Measurements from ENCODE around the gene SFTPB. TPM values are rescaled to one million over a fixed set of nuclear protein-coding genes. Genes with fewer than 3 reads are reported as not detected.
"Not testable (repeated sequence)": the region's sequence is repeated elsewhere in the genome, so short reads cannot be mapped to it uniquely, and the experiment has no call there.

SFTPB gene
- total RNA-seq, 1 experiment from 2014 or later, result not detected

DNA sequence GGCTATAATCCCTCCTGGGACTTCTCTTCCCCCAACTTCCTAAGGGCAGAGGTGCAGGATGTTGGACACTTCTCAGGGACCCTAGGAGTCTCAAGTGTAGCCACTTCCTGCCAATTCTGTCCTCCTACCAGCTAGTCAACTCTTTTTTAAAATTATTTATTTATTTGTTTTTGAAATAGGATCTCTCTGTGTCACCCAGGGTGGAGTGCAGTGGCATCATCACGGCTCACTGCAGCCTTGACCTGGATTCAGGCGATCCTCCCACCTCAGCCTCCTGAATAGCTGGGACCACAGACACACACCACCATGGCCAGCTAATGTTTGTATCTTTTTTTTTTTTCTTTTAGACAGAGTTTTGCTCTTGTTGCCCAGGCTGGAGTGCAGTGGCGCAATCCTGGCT is 11.5 kb downstream of the SFTPB start:
- no peak for DNase-seq (ENCODE audit: low spot score)

DNA sequence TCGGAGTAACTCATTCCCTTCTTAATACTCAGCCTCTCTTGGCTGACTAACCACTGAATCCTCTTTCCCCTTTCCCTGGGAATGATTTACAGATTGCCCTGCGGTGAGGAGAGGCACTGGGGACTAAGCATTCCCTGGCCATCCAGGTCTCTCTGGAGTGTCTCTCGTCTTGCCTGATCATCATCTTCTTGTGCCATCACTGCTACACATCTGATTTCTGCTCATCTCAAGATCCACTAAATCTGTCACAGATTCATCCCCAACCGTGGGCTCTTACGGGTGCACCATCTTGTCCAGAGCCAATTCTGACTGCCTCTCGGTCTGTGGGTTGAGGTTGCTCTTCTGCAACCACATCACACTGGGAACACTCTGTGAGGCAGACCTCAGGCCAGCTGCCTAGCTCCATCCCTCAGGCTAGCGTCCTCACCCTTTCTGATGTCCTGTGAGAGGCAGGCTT is 12.0 kb downstream of the SFTPB start:
- no peak for DNase-seq (ENCODE audit: low spot score)

DNA sequence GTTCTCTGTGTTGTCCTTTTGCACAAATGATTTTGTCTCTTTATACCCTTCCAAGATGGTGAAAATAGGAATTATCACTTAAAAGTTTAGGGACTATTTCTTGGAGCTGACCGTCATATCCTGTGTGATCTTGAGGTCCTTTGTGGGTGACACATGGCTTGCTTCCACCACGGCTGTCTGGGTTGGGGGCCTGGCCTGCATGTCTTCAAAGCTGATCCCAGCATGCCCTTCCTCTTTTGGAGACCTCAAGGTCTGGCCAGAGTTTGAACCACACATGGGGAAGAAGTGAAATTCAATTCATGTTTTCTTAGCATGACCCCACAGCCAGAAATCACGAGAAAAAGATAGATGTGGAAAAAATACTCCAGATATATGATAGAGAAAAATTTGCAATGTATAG is 14.0 kb downstream of the SFTPB start:
- DNase-seq (ENCODE audit: low spot score), result no peak

DNA sequence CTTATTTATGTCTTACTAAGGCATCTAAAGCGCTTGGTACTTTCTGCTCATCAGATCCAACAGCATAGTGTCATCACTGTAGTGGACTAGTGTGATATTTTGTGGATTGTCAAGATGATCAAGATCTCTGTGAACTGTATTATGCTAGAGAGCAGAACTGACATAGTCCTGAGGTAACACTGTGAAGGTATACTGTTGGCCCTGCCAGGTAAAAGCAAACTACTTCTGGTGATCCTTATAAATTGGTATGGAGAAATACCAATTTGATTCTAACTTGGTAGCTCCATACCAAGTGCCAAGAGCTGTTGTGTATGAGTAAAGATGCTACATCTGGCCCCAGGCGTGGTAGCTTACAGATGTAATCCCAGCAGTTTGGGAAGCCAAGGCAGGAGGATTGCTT is 15.9 kb downstream of the SFTPB start:
- no peak for DNase-seq (ENCODE audit: low spot score)

DNA sequence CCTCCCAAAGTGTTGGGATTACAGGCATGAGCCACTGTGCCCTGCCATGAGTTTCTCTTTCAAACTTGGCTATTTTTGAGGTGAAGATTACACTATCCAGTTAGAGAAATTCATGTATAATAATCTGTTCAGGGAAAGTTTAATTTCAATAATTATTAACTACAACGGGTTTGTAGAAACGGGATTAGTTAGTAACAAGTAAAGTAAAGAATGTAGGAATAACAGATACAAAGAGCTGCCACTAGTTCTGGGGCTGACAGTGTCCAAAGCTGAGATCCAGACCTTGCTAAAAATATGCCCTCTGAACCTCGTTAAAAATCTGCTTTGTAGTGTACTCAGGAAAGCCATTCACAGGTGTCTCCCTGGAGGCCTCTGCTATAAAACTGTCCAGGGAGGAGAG is 16.9 kb downstream of the SFTPB start:
- DNase-seq (ENCODE audit: low spot score), result no peak

DNA sequence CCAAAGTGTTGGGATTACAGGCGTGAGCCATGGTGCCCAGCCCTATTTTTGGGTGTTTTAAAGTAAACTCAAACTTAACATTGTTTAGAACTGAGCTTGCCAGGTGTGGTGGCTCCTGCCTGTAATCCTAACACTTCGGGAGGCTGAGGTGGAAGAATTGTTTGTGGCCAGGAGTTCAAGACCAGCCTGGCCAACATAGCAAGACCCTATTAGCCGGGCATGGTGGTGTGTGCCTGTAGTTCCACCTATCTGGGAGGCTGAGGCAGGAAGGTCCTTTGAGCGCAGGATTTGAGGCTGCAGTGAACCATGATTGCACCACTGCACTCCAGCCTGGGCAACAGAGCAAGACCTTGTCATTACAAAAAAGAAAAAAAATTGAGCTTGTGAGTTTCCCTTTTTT is 17.5 kb downstream of the SFTPB start:
- DNase-seq (ENCODE audit: low spot score), result no peak

DNA sequence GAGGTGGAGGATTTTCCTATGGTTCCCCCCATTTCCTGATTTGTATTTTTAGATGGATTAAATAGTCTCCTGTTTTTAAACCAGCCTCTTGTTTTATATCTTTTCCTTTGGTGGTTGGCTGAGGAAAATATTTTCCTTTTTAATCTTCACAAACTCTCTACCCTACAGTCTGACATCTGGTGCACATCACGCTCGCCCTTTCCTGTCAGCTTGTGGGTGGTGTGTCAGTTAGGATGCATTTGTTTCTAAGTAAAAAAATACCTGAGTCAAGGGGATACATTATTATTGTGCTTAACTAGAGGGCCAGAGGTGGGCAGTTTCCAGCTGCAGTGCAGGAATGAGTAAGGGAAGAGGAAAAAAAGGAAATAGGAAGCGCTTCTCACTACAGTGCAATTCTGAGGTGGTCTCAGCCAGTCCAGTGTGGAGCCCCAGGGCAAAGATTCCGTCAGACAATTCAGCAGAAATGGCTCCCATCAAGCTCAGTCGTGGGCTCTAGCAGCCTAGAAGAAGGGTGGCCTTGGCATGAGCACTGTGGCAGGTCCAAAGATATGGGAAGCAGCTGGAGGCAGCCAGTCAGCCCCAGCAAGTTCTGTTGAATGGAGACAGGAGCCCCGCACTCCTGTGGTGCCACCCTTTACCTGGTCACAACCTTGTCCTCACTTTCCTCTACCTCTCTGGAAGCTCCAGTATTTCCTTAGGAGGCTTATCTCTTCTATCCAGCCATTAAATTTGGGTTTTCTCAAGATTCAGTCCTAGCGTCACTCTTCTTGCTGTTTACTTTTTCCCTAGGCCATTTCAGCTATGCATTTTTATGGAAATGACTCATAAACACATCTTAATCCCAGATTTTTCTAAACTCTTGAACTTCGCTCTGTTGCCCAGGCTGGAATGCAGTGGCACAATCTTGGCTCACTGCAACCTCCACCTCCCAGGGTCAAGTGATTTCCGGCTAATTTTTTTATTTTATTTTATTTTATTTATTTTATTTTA is 18.5 kb downstream of the SFTPB start:
- no peak for DNase-seq (ENCODE audit: low spot score)

DNA sequence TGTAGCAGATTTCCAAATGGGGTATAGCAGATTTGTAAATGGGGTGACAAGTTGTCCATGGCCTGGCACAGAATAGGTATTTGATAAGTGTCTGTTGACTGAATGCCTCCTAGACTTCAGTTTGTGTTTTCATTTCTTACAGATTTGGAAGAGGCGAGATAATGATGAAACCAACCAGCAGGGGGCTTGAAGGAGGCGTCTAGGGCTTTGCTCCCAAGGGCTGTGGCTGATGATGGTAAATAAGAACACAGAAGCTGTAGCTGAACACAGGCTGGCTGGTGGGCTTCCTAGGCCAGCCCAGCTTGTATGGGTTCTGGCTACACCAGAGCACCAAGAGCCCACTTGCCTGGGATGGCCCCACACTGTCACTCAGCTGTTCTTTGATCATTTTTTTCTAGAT is 19.4 kb downstream of the SFTPB start:
- DNase-seq (ENCODE audit: low spot score), result peak; percentile 30

DNA sequence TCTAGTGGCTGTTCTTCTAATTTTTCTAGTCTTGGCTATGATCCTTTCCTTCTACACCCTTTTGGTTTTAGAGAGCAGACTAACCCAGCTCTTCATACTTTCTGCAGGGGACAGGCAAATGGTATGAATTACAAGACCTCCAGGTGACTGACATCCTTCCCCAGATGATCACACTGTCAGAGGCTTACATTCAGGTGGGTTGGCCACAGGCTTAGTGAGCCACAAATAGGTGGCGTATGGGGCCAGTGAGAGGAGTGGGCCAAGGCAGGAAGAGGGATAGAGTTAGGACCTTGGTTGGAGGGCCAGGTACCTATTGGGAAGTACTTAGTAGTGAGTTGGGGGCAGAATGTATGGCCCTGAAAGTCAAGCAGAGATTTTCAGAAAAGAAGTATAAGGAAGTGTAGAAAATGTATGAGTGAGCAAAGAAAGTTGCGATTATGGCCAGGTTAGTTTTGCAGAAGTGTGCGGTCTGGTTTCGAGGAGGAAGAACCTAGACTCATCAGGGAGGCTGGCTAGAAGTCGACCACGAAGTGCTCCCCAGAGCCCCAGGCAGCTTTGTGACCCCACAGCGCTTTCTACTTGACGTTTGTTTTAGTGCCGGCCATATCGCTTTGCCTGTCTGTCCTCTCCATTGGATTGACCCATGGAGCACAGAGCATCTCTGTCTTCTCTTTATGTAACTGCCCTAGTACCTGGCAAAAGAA is 20.0 kb downstream of the SFTPB start:
- DNase-seq (ENCODE audit: low spot score), result no peak

DNA sequence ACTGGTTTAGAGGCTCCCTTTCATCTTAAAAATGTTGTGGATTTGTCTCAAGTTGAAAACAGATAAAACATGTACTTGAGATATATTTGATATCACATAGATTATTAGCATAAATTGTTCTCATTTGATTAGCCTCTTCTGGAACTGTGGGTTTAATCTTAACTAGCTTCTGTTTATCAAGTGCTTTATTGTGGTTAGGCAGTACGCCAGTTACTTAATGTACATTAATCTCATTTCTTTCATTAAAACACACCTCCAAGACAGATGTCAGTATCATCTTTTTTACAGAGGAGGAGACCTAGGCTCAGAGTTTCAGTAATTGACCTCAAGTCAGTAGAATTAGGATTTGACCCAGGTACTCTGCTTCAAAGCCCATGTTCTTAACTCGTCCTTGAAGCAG is 21.8 kb downstream of the SFTPB start:
- DNase-seq (ENCODE audit: low spot score), result no peak

DNA sequence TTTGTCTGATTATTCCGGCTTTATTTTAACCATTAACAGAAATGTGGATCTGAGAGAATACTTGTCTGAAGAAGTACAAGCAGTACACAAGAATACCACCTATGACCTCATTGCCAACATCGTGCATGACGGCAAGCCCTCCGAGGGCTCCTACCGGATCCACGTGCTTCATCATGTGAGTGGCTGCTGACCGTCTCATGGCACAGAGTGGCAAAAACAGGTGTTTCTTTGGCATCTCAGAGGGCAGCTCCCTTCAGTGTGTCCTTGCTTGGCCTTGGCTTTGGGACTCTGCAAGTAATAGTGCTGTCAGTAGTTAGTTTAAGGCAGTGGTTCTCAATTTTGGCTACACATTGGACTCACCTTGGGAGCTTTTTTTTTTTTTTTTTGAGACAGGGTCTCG is 23.1 kb downstream of the SFTPB start:
- no peak for DNase-seq (ENCODE audit: low spot score)

DNA sequence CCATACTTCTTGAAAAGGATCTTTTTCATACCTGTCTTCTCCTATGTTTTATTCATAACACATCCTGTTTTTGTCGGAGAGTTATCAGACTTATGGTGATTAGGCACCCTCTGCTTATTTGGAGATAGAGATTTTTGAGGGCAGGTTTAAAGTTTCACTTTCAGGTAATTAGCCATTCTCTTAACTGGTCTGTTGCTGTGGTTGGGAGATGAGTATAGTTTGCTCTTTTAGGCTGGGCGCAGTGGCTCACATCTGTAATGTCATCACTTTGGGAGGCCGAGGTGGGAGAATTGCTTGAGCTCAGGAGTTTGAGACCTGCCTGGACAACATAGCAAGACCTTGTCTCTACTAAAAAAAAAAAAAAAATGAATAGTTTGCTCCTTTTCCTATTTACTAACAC is 25.3 kb downstream of the SFTPB start:
- DNase-seq (ENCODE audit: low spot score), result no peak

DNA sequence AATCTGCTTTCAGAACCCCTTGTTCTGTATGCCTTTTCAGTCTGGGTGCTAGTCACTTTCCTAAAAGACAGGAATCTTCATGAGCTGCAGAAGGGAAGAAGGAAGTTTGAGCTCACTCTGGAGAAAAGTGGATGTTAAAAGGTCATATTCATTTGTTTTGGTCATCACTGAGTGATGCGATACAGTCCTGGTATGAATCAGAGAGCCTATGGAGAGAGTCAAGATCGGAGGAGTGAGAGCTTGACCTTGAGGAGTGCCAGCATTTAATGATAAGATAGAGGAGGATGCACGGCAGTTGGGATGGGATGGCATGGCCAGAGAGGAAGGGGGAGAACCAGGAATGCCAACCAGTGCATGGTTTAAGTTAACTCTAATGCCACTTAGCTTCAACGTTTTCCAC is 32.4 kb downstream of the SFTPB start:
- DNase-seq (ENCODE audit: low spot score), result no peak

DNA sequence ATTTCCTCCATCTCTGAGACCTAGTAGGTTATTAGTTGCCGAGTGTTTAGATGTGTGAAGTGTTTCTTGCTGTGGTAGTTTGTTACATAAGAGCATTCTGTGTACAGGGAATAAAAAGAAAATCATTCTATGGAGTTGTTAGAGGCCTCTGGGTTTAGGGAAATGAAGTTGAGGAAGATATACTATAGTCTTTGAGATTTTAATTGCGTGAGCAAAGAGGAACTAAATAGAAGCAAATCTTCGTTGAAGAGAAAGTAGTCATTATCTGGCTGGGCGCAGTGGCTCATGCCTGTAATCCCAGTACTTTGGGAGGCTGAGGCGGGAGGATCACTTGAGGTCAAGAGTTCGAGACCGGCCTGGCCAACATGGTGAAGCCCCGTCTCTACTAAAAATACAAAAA is 33.0 kb downstream of the SFTPB start:
- no peak for DNase-seq (ENCODE audit: low spot score)

DNA sequence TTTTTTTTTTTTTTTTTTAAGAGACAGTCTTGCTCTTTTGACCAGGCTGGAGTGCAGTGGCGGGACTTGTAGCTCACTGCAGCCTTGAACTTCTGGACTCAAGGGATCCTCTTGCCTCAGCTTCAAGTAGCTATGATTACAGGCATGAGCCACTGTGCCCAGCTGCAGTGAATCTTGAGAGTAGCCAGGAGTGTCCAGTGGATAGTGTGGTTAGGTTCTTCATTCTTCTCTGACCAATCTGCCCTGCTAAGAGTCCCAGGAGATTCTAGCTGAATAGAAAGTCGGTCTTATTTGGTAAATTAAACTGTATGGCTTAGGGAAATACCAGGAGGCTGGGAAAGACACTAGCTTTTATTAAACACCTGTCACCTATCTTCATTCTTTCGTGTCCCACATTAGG is 36.7 kb downstream of the SFTPB start:
- DNase-seq (ENCODE audit: low spot score), result no peak

DNA sequence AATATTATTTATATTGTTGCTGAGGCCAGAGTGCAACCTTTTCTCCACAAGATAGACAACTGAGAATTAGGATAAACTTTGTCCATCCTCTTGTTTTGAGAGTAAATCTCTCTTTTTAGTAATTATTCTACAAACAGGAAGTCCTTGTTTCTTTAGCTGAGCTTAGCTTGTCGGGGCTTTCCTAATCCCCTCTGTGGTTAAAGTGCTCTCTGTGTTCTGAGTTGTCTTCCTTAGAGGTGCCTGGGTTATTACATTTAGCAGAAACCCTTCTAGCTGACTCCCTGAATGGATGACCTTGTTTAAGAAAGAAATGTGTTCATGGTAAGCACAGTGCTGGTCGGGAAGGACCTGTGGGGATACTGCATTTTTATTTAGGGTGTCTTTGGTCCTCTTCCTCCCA is 39.3 kb downstream of the SFTPB start:
- no peak for DNase-seq (ENCODE audit: low spot score)

DNA sequence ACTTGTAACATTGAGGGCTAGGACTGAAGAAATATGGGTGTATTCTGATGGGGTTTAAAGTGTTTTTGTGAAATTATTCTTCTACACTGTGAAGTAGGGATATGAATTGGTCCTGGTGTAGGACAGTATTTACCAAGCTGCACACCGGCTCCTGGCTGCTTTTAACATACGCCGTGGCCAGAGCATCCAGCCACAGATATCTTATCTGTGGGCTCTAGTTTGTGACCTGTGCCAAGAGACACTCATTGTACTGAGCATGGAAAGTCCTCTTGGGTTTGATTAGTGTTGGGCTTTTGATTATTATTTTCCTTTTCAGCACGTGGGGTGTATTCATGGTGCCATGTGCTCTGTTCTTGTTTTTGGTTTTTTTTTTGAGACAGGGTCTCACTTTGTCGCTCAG is 44.0 kb downstream of the SFTPB start:
- DNase-seq (ENCODE audit: low spot score), result no peak

DNA sequence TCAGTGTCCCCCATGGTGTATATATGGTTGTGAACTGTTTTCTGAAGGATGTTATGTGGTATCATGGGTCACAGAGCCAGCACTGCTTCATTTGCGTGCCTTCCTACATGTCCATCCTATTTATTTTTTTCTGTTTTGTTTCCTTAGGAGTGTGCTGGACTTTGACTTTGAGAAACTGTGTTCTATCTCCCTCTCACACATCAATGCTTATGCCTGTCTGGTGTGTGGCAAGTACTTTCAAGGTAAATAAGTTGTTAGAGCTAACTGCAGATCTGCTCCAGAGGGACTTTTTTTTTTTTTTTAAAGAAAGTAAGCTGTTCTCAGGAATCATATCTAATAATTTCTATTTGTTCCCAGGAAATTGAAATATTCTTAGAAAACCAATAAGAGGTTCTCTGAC is 46.7 kb downstream of the SFTPB start:
- DNase-seq (ENCODE audit: low spot score), result no peak

DNA sequence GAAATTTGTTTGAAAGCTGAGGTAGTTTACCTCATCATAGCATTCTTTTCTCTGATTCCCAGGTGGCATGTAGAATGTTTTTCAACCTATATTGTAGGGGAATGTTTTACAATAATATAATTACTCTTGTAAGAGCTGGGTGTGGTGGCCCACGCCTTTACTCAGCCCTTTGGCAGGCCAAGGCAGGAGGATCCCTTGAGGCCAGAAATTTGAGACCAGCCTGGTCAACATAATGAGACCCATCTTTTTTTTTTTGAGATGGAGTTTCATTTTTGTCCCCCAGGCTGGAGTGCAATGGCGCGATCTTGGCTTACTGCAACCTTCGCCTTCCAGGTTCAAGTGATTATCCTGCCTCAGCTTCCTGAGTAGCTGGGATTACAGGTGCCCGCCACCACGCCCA is 48.4 kb downstream of the SFTPB start:
- DNase-seq (ENCODE audit: low spot score), result no peak

DNA sequence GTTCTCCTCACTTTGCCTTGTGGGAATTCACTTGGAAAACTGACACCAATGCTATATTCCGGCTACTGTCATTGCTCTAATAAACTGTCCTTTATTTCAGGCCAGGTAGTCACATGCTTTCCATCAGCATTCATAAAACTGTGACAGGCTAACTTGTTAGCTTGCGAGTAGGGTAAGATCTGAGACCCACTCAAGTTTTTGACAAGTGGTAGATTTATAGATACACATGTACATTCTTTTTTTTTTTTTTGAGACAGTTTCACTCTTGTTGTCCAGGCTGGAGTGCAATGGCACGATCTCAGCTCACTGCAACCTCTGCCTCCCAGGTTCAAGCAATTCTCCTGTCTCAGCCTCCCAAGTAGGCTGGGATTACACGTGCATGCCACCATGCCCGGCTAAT is 50.3 kb downstream of the SFTPB start:
- not testable (repeated sequence) for DNase-seq (ENCODE audit: low spot score)

DNA sequence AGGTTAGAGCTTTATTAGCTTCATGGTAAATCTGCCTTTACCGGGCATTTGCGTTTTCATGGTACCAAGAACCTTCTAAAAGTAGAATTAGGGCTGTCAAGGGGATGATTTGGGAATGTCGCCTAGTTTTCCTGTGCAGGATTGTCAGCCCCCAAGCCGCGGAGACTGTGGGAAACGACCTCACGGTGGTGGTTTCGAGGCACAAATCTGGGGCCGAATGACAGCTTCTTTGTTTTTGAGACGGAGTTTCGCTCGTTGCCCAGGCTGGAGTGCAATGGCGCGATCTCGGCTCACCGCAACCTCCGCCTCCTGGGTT is 52.6 kb downstream of the SFTPB start:
- no peak for DNase-seq (ENCODE audit: low spot score)

DNA sequence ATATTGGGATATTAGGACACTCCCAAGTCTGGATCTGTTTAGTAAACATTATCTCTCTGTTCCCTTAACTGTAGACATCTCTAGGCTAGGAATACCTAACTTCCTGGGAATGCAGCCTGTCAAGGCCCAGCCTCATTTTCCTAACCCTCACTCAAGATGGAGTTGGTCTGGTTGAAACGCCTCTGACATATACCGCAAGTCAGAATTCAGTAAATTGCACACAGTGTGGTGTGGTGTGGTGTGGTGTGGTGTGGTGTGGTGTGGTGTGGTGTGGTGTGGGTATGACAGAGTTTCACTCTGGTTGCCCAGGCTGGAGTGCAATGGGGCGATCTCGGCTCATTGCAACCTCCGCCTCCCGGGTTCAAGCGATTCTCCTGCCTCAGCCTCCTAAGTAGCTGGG is 53.2 kb downstream of the SFTPB start:
- not testable (repeated sequence) for DNase-seq (ENCODE audit: low spot score)
